ENCODE results near the gene RMDN3.
A peak's percentile ranks its signal among the peaks of the same experiment; 100 is the strongest.

Gene RMDN3

GRCh38 chr15:40766906-40767837 is 12.1 kb upstream of the RMDN3 start:
- Histone ChIP-seq H3K4me2 (no peak overlapping the region; the same call in 1 of the 2 replicates), H2AFZ (ENCODE audit: low read depth) (no peak overlapping the region), H3K27ac (no peak overlapping the region), H3K9ac (no peak overlapping the region), H3K79me2 (ENCODE audit: insufficient read depth, low read depth) (no peaks in the 10 kb centered on the region), H3K36me3 (ENCODE audit: insufficient read depth) (no peaks in the 10 kb centered on the region), H3K4me1 (ENCODE audit: low read depth, poor library complexity, severe bottlenecking) (peaks cover 32% of the 10 kb centered on the region), H3K27me3 (ENCODE audit: insufficient read depth, low read depth) (peaks cover 14% of the 10 kb centered on the region), H3K4me3 (IDR thresholded peaks at IDR 0.05; ENCODE audit: insufficient read depth, low read depth, low read length) (no peak overlapping the region), H4K20me1 (ENCODE audit: insufficient read depth) (no peaks in the 10 kb centered on the region)
- no peak for TF ChIP-seq CTCF (conservative IDR thresholded peaks at IDR 0.05; ENCODE audit: low read depth, low read length)

GRCh38 chr15:40766194-40766815 is 11.3 kb upstream of the RMDN3 start:
- Histone ChIP-seq H3K27me3 (ENCODE audit: insufficient read depth, low read depth) (peaks cover 14% of the 10 kb centered on the region), H3K36me3 (ENCODE audit: insufficient read depth) (no peaks in the 10 kb centered on the region), H3K27ac (no peak overlapping the region), H3K79me2 (ENCODE audit: insufficient read depth, low read depth) (no peaks in the 10 kb centered on the region), H3K4me1 (ENCODE audit: low read depth, poor library complexity, severe bottlenecking) (peaks cover 32% of the 10 kb centered on the region), H4K20me1 (ENCODE audit: insufficient read depth) (no peaks in the 10 kb centered on the region), H3K9ac (no peak overlapping the region), H2AFZ (ENCODE audit: low read depth) (no peak overlapping the region), H3K4me2 (peak overlapping the region; percentile 86), H3K4me3 (IDR thresholded peaks at IDR 0.05; ENCODE audit: insufficient read depth, low read depth, low read length) (no peak overlapping the region)
- TF ChIP-seq CTCF (conservative IDR thresholded peaks at IDR 0.05; ENCODE audit: low read depth, low read length), result no peak

DNA sequence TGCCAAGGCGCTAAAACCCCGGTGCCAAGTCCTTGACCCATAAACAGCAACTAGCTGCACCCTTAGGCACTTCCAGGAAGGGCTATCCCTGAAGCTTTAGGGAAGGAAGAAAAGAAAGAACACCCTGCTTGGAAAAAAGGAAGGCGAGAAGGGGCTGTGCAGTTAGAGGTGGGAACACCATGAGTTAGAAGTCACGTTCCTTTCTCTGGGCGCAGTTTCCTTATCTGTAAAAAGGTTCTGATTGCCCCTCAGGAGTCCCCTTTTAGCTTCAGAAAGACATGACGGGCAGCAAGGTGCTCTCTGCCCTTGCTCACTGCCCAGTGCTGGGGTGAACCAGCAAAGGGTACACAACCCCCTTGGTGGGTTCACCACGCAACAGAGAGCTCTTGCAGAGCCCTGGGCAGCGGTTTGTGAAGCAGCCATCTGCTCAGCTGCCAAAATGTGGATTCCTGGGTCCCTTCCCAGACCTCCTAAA is 9.6 kb upstream of the RMDN3 start:
- Histone ChIP-seq H3K36me3 (ENCODE audit: insufficient read depth) (no peaks in the 10 kb centered on the region), H3K27ac (no peak overlapping the region), H3K9ac (peak overlapping the region; percentile 42; the same call in 1 of the 2 replicates), H4K20me1 (ENCODE audit: insufficient read depth) (no peaks in the 10 kb centered on the region), H3K79me2 (ENCODE audit: insufficient read depth, low read depth) (no peaks in the 10 kb centered on the region), H3K4me2 (peak overlapping the region; percentile 86), H3K4me1 (ENCODE audit: low read depth, poor library complexity, severe bottlenecking) (peaks cover 32% of the 10 kb centered on the region), H2AFZ (ENCODE audit: low read depth) (peak overlapping the region; percentile 81; the same call in 1 of the 2 replicates), H3K4me3 (IDR thresholded peaks at IDR 0.05; ENCODE audit: insufficient read depth, low read depth, low read length) (no peak overlapping the region), H3K27me3 (ENCODE audit: insufficient read depth, low read depth) (peaks cover 14% of the 10 kb centered on the region)
- no peak for TF ChIP-seq CTCF (conservative IDR thresholded peaks at IDR 0.05; ENCODE audit: low read depth, low read length)

- TF ChIP-seq CTCF (conservative IDR thresholded peaks at IDR 0.05; ENCODE audit: low read depth, low read length), result peak; percentile 27; the same call in 1 of the 2 replicates
- Histone ChIP-seq H4K20me1 (ENCODE audit: insufficient read depth) (no peaks in the 10 kb centered on the region), H3K27me3 (ENCODE audit: insufficient read depth, low read depth) (peaks cover 14% of the 10 kb centered on the region), H3K4me1 (ENCODE audit: low read depth, poor library complexity, severe bottlenecking) (peaks cover 32% of the 10 kb centered on the region), H2AFZ (ENCODE audit: low read depth) (peak within 1 kb of the TSS; percentile 81), H3K36me3 (ENCODE audit: insufficient read depth) (no peaks in the 10 kb centered on the region), H3K4me2 (peak within 1 kb of the TSS; percentile 86), H3K79me2 (ENCODE audit: insufficient read depth, low read depth) (no peaks in the 10 kb centered on the region), H3K27ac (no peak within 1 kb of the TSS), H3K9ac (peak within 1 kb of the TSS; percentile 42; the same call in 1 of the 2 replicates), H3K4me3 (IDR thresholded peaks at IDR 0.05; ENCODE audit: insufficient read depth, low read depth, low read length) (no peak within 1 kb of the TSS)
Measured at GRCh38 chr15:40763801-40764628, 9.0 kb upstream of the RMDN3 start, which contains the start of gene GCHFR. GCHFR (plus strand) TSS chr15:40764068; CDS start chr15:40764181, 113 bp downstream.
